ENCODE results near the gene SMIM28. TPM values are rescaled to one million over a fixed set of nuclear protein-coding genes. Genes with fewer than 3 reads are reported as not detected.

The SMIM28 gene
- total RNA-seq, 2 donors from 2014 or later = not detected

DNA sequence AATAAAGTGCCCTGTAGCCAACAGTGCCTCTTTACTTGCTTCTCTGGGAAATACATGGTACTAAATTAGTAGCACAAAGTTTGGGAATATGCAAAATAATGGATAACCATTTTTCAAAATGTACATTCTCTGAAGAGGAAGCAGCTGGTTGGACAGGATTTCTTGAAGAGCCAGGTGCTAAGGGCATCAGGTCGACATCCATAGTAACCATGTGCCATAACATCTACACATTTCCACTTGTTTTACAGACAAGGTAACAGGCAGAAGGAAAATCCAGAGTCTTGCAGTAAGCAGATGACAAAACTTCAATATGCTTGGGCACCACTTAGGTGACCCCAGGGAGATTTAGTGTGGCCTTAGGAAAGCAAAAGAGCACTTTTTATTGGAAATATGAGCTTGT lies 36.5 kb upstream of the SMIM28 start:
- intact Hi-C loops (cut with DNase I) = no loop called here

DNA sequence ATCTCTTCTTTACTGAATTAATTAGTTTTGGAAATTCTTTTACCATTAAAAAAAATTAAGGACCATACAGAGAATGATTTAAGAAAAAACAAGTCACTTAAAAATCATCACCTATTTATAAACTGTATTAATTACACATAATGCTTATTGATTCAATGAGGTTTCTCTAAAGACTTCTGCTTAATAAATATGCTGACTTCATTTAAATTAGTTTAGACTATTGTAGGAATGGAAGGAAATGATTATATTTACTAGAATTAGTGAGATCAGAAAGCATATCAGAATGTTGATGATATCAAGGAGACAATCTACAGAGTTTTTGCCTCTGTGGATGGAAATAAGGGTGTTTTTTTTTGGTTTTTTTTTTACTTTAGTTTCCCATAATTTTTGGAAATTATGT lies 34.6 kb upstream of the SMIM28 start:
- Histone ChIP-seq H3K9me3 (no peaks in the 10 kb centered on the region), H3K27me3 (replicated peaks; ENCODE audit: insufficient read depth) (no peaks in the 10 kb centered on the region), H3K27ac (peak overlapping the region in 1 of 2 donors; percentile 52), H3K4me1 (replicated peaks) (no peaks in the 10 kb centered on the region), H3K4me3 (no peak overlapping the region), H3K36me3 (no peaks in the 10 kb centered on the region)
- no peak for TF ChIP-seq POLR2A (IDR thresholded peaks at IDR 0.05)
- no peak for TF ChIP-seq POLR2AphosphoS5 (IDR thresholded peaks at IDR 0.05)
- TF ChIP-seq, protein P1, sequence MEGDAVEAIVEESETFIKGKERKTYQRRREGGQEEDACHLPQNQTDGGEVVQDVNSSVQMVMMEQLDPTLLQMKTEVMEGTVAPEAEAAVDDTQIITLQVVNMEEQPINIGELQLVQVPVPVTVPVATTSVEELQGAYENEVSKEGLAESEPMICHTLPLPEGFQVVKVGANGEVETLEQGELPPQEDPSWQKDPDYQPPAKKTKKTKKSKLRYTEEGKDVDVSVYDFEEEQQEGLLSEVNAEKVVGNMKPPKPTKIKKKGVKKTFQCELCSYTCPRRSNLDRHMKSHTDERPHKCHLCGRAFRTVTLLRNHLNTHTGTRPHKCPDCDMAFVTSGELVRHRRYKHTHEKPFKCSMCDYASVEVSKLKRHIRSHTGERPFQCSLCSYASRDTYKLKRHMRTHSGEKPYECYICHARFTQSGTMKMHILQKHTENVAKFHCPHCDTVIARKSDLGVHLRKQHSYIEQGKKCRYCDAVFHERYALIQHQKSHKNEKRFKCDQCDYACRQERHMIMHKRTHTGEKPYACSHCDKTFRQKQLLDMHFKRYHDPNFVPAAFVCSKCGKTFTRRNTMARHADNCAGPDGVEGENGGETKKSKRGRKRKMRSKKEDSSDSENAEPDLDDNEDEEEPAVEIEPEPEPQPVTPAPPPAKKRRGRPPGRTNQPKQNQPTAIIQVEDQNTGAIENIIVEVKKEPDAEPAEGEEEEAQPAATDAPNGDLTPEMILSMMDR (IDR thresholded peaks at IDR 0.05) = no peak
- no peak for DNase-seq (ENCODE audit: low spot score)
- intact Hi-C loops (cut with DNase I) = no loop called here

More for the DNA sequence above, 36.5 kb upstream of the SMIM28 start:
- Histone ChIP-seq H3K27ac (peak overlapping the region in 1 of 2 donors; percentile 53), H3K4me1 (replicated peaks) (no peaks in the 10 kb centered on the region), H3K27me3 (replicated peaks; ENCODE audit: insufficient read depth) (no peaks in the 10 kb centered on the region), H3K4me3 (no peak overlapping the region), H3K36me3 (no peaks in the 10 kb centered on the region), H3K9me3 (no peaks in the 10 kb centered on the region)
- no peak for DNase-seq (ENCODE audit: low spot score)
- 80% methylated on average over 1 of the region's 1 CpG for WGBS
- TF ChIP-seq POLR2AphosphoS5 (IDR thresholded peaks at IDR 0.05) = no peak
- no peak for TF ChIP-seq POLR2A (IDR thresholded peaks at IDR 0.05)
- TF ChIP-seq, protein P1 (IDR thresholded peaks at IDR 0.05) = no peak

DNA sequence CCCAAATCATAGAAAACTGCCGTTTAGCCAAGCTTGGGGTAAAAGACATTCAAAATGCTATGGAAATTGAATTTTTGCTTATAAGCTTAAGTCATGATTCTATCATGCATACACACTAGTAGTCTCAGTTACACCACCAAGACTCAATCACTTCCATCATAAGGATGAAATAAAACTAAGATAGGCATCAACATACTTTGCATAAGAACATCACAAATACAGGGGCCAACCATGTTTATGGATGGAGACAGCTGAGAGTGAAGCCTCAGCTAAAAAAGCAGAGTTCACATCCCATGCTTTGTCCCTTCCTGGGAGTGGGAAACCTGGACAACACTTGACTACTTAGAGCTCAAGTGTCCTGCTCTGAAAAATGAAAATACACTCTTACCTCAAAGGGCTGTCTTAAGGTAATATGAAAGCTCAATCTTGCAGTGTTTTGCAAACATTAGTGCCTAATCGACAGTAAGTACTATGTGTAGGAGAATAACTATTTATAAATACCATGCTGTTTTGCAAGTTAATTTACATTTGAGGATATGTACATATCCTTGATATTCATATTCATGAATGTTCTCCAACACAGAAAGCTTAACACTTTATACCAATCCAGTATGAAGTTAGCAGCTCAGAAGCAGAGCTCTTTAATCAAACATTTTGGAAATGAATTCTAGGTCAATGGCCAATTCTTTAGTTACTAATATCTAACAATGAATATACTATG lies 32.0 kb upstream of the SMIM28 start:
- no peaks in the 10 kb centered on the region for H3K9me3 ChIP-seq
- no peaks in the 10 kb centered on the region for H3K27me3 ChIP-seq (replicated peaks; ENCODE audit: insufficient read depth)
- TF ChIP-seq, protein P1 (IDR thresholded peaks at IDR 0.05) = no peak
- no peak for TF ChIP-seq POLR2AphosphoS5 (IDR thresholded peaks at IDR 0.05)
- TF ChIP-seq POLR2A (IDR thresholded peaks at IDR 0.05) = no peak
- 78% methylated on average over 2 of the region's 2 CpGs for WGBS
- peak overlapping the region in 1 of 2 donors; percentile 3 for H3K27ac ChIP-seq
- H3K36me3 ChIP-seq = no peaks in the 10 kb centered on the region
- intact Hi-C loops (cut with DNase I) = no loop called here
- DNase-seq (ENCODE audit: low spot score) = no peak
- no peak overlapping the region for H3K4me3 ChIP-seq
- no peaks in the 10 kb centered on the region for H3K4me1 ChIP-seq (replicated peaks)

DNA sequence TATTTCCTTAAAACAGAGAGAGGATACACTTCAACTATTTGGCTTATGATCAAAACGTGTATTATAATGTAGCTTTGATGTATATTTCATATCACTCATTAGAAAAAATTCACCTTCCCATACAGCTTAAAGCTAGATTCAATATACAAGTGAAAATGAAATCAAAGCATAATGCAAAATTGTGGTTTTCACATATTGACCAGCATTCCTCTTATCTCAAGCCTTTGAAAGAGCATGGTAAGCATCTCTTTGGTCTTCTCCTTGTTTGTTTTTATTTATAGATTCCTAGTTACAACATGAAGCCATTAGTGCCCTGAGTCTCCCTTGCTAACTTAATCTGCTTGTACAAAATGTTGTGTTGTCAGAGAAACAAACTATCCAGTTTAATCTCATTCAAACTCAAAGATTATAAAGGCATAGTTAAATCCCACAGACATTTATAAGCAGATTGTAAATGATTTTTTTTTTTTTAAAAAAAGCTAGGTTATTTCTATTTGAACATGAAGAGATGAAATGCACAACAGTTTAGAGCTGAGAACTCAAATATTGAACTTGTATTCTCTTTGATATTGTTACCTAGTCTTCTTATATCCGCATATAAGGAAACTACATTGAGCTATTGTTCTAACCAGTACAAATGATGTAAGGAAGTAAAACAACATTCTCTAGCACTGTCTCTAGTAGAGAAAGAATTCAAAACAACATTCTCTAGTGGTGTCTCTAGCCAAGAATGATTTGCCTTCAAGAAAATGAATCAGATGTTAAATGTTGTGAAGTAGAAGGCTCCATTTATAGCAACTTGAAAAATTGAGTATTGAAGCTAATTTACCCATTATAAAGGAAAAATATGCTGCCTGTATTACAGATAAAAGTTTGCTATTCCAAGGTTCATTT lies 31.2 kb upstream of the SMIM28 start:
- DNase-seq (ENCODE audit: low spot score) = no peak
- TF ChIP-seq, protein P1 (IDR thresholded peaks at IDR 0.05) = no peak
- TF ChIP-seq POLR2AphosphoS5 (IDR thresholded peaks at IDR 0.05) = no peak
- no peak for TF ChIP-seq POLR2A (IDR thresholded peaks at IDR 0.05)
- Histone ChIP-seq H3K4me1 (replicated peaks) (no peaks in the 10 kb centered on the region), H3K4me3 (no peak overlapping the region), H3K9me3 (no peaks in the 10 kb centered on the region), H3K27me3 (replicated peaks; ENCODE audit: insufficient read depth) (no peaks in the 10 kb centered on the region), H3K27ac (peak overlapping the region in 1 of 2 donors; percentile 3), H3K36me3 (no peaks in the 10 kb centered on the region)
- intact Hi-C loops (cut with DNase I) = no loop called here
- 54% methylated on average over 2 of the region's 2 CpGs for WGBS
